Glutamatergic neuron (in vitro differentiated cells): ENCODE data around the gene GSTO2. TPM values are rescaled to one million over a fixed set of nuclear protein-coding genes. Genes with fewer than 3 reads are reported as not detected.

ENCODE experiments used
- DNase-seq: peaks from one replicate; pipeline ENCODE4 v3.0.0; 2022
- H3K27ac Mint-ChIP-seq: one replicate; pipeline ENCODE4 v1.8.0; 2020; ENCODE audit warnings: mild to moderate bottlenecking, mixed read lengths, inconsistent platforms; ENCODE audit not compliant: unreplicated experiment
- H3K27me3 Mint-ChIP-seq: one replicate; pipeline ENCODE4 v1.8.0; 2020; ENCODE audit warnings: mild to moderate bottlenecking, moderate library complexity, mixed read lengths, inconsistent platforms; ENCODE audit not compliant: unreplicated experiment
- H3K36me3 Mint-ChIP-seq: one replicate; pipeline ENCODE4 v1.8.0; 2020; ENCODE audit warnings: mild to moderate bottlenecking, mixed read lengths, inconsistent platforms; ENCODE audit not compliant: unreplicated experiment
- H3K4me1 Mint-ChIP-seq: one replicate; pipeline ENCODE4 v1.8.0; 2020; ENCODE audit warnings: mild to moderate bottlenecking, low read depth, mixed read lengths, inconsistent platforms; ENCODE audit not compliant: unreplicated experiment
- H3K4me3 Mint-ChIP-seq: one replicate; pipeline ENCODE4 v1.8.0; 2020; ENCODE audit warnings: mild to moderate bottlenecking, mixed read lengths, inconsistent platforms; ENCODE audit not compliant: unreplicated experiment
- H3K9me3 Mint-ChIP-seq: one replicate; pipeline ENCODE4 v1.8.0; 2020; ENCODE audit warnings: mild to moderate bottlenecking, moderate library complexity, mixed read lengths, inconsistent platforms; ENCODE audit not compliant: unreplicated experiment
- total RNA-seq: library from RNA; stranded (reverse); fragmentation: NEBNext Ultra II Directional; extraction: Animal tissue kit (Norgen Biotek cat#: 25700); gene quantifications from one replicate; pipeline ENCODE4 v1.2.1, GENCODE V29; 2021; ENCODE audit not compliant: unreplicated experiment
- TF ChIP-seq, protein P1 (sequence below): fragments of 200-600 bp; sonication (generic); IDR thresholded peaks from one replicate; pipeline ENCODE4 v1.5.0; 2021; ENCODE audit not compliant: partially characterized antibody, unreplicated experiment

The GSTO2 gene
- total RNA-seq, 1 donor from 2014 or later = 2.0 TPM

- Mint-ChIP-seq H3K36me3 (no peaks in the 10 kb centered on the region), H3K9me3 (peaks cover 3% of the 10 kb centered on the region), H3K4me1 (peaks cover 14% of the 10 kb centered on the region), H3K4me3 (peak overlapping the region; percentile 88), H3K27me3 (peaks cover 3% of the 10 kb centered on the region), H3K27ac (peak overlapping the region; percentile 10)
- TF ChIP-seq, protein P1, sequence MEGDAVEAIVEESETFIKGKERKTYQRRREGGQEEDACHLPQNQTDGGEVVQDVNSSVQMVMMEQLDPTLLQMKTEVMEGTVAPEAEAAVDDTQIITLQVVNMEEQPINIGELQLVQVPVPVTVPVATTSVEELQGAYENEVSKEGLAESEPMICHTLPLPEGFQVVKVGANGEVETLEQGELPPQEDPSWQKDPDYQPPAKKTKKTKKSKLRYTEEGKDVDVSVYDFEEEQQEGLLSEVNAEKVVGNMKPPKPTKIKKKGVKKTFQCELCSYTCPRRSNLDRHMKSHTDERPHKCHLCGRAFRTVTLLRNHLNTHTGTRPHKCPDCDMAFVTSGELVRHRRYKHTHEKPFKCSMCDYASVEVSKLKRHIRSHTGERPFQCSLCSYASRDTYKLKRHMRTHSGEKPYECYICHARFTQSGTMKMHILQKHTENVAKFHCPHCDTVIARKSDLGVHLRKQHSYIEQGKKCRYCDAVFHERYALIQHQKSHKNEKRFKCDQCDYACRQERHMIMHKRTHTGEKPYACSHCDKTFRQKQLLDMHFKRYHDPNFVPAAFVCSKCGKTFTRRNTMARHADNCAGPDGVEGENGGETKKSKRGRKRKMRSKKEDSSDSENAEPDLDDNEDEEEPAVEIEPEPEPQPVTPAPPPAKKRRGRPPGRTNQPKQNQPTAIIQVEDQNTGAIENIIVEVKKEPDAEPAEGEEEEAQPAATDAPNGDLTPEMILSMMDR = no peak
- no peak for DNase-seq
Observed at GRCh38 chr10:104255311-104255981, 13.5 kb upstream of the GSTO2 start.

DNA sequence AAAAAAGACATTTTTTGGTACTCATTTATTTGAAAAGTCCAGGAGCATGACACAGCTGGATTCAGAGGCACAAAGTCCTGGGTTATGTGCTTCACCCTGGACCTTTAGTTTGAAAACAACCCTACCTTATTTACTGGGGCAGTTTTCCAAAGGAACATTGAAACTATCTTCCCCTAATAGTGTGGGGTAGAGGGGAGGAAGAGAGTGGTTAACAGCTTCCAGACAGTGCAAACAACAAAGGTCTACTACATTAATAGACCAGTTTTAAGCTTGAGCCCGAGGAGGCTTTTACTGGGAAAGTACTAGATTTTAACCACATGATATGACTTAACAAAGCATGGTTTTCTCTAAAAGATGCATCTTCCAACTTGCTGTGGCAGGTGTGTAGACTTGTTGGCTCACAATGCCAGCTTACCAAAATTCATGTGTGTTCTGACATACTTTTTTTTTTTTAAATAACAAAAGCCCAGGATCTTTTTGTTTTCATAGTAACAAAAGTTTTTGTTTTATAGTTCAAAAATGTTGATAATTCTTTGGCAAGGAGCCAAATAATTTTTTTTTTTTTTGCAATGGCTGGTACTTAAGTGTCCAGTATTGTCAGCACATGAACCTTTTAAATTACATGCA lies 12.5 kb upstream of the GSTO2 start:
- peaks cover 3% of the 10 kb centered on the region for H3K9me3 Mint-ChIP-seq

DNA sequence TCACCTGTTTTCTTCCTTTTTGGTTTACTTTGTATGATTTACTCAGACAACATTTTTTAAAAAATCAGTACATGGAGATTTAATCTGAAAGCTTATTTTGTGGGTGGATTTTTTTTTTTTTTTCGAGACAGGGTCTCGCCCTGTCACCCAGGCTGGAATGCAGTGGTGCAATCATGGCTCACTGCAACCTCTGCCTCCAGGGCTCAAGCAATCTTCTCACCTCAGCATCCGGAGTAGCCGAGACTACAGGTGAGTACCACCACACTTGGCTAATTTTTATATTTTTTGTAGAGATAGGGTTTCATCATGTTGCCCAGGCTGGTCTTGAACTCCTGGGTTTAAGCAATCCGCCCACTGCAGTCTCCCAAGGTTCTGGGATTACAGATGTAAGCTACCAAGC lies 11.7 kb upstream of the GSTO2 start:
- no peak for DNase-seq
- Mint-ChIP-seq H3K9me3 (peaks cover 3% of the 10 kb centered on the region), H3K4me1 (peaks cover 12% of the 10 kb centered on the region), H3K4me3 (no peak overlapping the region), H3K27me3 (peaks cover 3% of the 10 kb centered on the region), H3K27ac (no peak overlapping the region), H3K36me3 (no peaks in the 10 kb centered on the region)
- TF ChIP-seq, protein P1 = no peak

More for the DNA sequence above, 12.5 kb upstream of the GSTO2 start:
- Mint-ChIP-seq H3K27ac (no peak overlapping the region), H3K27me3 (peaks cover 3% of the 10 kb centered on the region), H3K4me1 (peaks cover 14% of the 10 kb centered on the region), H3K4me3 (no peak overlapping the region), H3K36me3 (no peaks in the 10 kb centered on the region)
- no peak for DNase-seq
- TF ChIP-seq, protein P1 = no peak

DNA sequence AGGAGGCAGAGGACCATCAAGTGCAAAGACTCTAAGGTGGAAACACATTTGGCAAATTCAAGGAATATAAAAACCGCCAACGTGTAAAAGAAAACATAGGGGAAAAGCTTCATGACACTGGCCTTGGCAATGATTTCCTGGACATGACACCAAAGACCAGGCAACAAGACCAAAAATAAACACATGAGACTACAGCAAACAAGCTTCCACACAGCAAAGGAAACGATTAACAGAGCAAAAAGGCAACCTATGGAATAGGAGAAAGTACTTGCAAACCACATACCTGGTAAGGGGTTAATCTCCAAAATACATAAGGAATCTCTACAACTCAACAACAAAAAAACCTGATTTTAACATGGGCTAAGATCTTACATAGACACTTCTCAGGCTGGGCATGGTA lies 10.8 kb upstream of the GSTO2 start:
- TF ChIP-seq, protein P1 = no peak
- Mint-ChIP-seq H3K27ac (no peak overlapping the region), H3K4me3 (no peak overlapping the region), H3K4me1 (peaks cover 10% of the 10 kb centered on the region), H3K9me3 (peaks cover 3% of the 10 kb centered on the region), H3K36me3 (no peaks in the 10 kb centered on the region), H3K27me3 (peaks cover 3% of the 10 kb centered on the region)
- DNase-seq = no peak

DNA sequence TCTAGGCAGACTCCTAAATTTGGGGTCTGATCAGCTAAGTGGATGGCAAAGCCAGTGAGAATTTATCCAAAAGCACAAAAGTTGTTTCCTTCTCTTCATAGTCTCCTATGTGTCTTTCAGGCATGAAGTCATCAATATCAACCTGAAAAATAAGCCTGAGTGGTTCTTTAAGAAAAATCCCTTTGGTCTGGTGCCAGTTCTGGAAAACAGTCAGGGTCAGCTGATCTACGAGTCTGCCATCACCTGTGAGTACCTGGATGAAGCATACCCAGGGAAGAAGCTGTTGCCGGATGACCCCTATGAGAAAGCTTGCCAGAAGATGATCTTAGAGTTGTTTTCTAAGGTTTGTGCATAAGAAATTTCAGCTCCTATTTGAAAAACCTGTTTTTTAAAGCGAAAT lies 9.5 kb upstream of the GSTO2 start:
- no peaks in the 10 kb centered on the region for H3K36me3 Mint-ChIP-seq
- no peak for DNase-seq
- TF ChIP-seq, protein P1 = no peak
- no peak overlapping the region for H3K4me3 Mint-ChIP-seq
- H3K9me3 Mint-ChIP-seq = peaks cover 3% of the 10 kb centered on the region
- no peak overlapping the region for H3K27ac Mint-ChIP-seq
- H3K4me1 Mint-ChIP-seq = no peaks in the 10 kb centered on the region
- peaks cover under 1% of the 10 kb centered on the region for H3K27me3 Mint-ChIP-seq
